Measurements from ENCODE around the gene TTR.

The TTR gene

GRCh38 chr18:31603315-31603714, 11.6 kb downstream of the TTR start:
- H3K4me3 ChIP-seq (ENCODE audit: low read length): no peak overlapping the region
- H3K27ac ChIP-seq (ENCODE audit: low read length): no peak overlapping the region
- H3K36me3 ChIP-seq (ENCODE audit: insufficient read depth, low read depth, low read length): no peaks in the 10 kb centered on the region
- H3K9me3 ChIP-seq (ENCODE audit: insufficient read depth, low read depth, low read length): no peaks in the 10 kb centered on the region
- no peak overlapping the region for H3K9ac ChIP-seq (ENCODE audit: low read depth, low read length)
- H3K4me1 ChIP-seq (ENCODE audit: insufficient read depth, low read length): no peaks in the 10 kb centered on the region
- H3K27me3 ChIP-seq (ENCODE audit: insufficient read depth, low read length): no peaks in the 10 kb centered on the region

DNA sequence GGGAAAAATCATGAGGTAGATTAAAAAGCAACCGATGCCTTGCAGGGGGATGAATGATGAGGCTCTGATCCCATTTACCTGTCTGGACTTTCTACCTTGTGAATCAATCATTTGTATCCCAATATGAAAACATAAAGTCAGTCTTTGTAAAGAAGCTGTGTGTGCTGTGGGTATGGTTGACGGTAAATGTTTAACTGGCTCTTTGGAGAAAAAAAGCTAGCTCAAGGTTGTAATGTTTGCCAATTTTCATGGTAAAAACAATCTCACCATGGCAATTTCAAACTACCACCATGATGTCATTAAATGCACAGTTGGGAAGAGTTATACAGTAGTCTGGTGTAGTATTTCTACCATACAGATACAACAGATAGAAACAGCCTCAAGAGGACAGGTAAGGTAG, 14.6 kb downstream of the TTR start:
- Histone ChIP-seq H3K36me3 (ENCODE audit: insufficient read depth, low read depth, low read length) (no peaks in the 10 kb centered on the region), H3K4me1 (ENCODE audit: insufficient read depth, low read length) (peaks cover 8% of the 10 kb centered on the region; the same call in 1 of the 2 replicates), H3K27me3 (ENCODE audit: insufficient read depth, low read length) (no peaks in the 10 kb centered on the region), H3K9me3 (ENCODE audit: insufficient read depth, low read depth, low read length) (no peaks in the 10 kb centered on the region), H3K27ac (ENCODE audit: low read length) (no peak overlapping the region), H3K9ac (ENCODE audit: low read depth, low read length) (no peak overlapping the region), H3K4me3 (ENCODE audit: low read length) (no peak overlapping the region)

- no peak overlapping the region for H3K9ac ChIP-seq (ENCODE audit: low read depth, low read length)
- no peak overlapping the region for H3K27ac ChIP-seq (ENCODE audit: low read length)
- no peaks in the 10 kb centered on the region for H3K36me3 ChIP-seq (ENCODE audit: insufficient read depth, low read depth, low read length)
- H3K4me3 ChIP-seq (ENCODE audit: low read length): no peak overlapping the region
- peaks cover 11% of the 10 kb centered on the region; the same call in 1 of the 2 replicates for H3K4me1 ChIP-seq (ENCODE audit: insufficient read depth, low read length)
- no peaks in the 10 kb centered on the region for H3K9me3 ChIP-seq (ENCODE audit: insufficient read depth, low read depth, low read length)
- H3K27me3 ChIP-seq (ENCODE audit: insufficient read depth, low read length): no peaks in the 10 kb centered on the region
Measured at GRCh38 chr18:31607384-31607783, 15.7 kb downstream of the TTR start.

DNA sequence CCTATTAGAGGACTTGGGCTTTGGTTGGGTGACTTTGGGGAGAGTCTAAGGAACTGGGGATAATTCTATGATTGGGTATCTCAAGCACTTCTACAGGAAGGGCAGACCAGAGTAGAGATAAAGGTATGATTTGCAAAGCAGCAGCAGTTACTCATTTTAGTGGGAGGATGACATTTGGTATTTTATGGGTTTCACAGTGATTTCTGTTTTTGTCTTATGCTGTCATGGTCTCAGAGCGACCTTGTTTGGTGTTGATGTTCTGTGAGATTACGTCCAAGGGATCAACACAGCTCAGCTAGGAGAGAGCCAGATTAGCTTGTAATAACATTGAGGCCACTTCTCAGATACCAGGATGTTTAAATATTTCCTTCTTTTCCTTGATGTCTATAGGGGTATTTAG, 18.2 kb downstream of the TTR start:
- Histone ChIP-seq H3K4me3 (ENCODE audit: low read length) (no peak overlapping the region), H3K9ac (ENCODE audit: low read depth, low read length) (no peak overlapping the region), H3K4me1 (ENCODE audit: insufficient read depth, low read length) (peaks cover 11% of the 10 kb centered on the region; the same call in 1 of the 2 replicates)

DNA sequence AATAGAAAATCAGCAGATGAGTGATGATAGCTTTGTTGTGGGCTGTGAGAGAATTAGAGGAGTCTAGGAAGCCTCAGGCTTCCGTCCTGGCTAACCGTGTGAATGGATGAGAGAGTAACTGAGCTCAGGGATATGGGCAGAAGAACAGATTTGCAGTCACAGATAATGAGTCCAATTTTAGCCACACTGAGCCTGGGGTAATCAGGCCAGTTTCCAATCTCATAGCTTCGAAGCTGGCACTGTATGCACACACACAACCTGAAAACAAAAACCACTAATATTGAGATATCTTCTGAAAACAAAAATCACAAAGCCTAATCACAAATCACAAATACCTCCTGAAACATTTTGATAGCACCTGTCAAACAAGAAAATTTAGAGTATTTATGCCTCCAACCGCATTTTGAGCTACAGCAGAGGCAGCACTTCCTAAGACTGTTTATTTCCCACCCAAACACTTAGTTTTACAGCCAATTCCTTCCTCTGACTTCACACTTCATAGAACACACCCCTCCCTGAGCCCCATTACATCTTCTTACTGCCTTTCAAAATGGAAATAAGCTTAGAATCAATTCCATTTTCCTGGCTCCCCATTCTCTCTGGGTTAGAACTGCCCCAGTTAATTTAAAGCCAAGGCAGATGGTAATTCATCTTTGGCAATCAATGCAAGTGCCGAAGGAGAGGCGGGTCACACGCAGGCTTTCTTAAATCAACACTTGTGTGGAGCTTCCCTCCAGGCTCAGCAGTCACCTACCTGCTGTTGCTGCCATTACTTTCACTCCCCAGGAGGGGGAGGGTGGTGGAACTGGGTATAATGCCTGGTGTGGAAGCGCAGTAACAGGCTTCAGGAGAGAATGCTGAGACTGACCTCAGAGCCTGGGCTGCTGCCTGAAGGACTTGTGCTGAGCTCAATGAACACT, 18.9 kb downstream of the TTR start:
- no peak overlapping the region for H3K27ac ChIP-seq (ENCODE audit: low read length)
- H3K4me1 ChIP-seq (ENCODE audit: insufficient read depth, low read length): peaks cover 11% of the 10 kb centered on the region; the same call in 1 of the 2 replicates
- H3K9ac ChIP-seq (ENCODE audit: low read depth, low read length): 0 out of 2 replicates have a peak overlapping the region, but pooled peaks have one; percentile 7
- no peaks in the 10 kb centered on the region for H3K9me3 ChIP-seq (ENCODE audit: insufficient read depth, low read depth, low read length)
- H3K36me3 ChIP-seq (ENCODE audit: insufficient read depth, low read depth, low read length): no peaks in the 10 kb centered on the region
- H3K27me3 ChIP-seq (ENCODE audit: insufficient read depth, low read length): no peaks in the 10 kb centered on the region
- no peak overlapping the region for H3K4me3 ChIP-seq (ENCODE audit: low read length)

More for the DNA sequence above, 18.2 kb downstream of the TTR start:
- Histone ChIP-seq H3K36me3 (ENCODE audit: insufficient read depth, low read depth, low read length) (no peaks in the 10 kb centered on the region), H3K9me3 (ENCODE audit: insufficient read depth, low read depth, low read length) (no peaks in the 10 kb centered on the region), H3K27me3 (ENCODE audit: insufficient read depth, low read length) (no peaks in the 10 kb centered on the region), H3K27ac (ENCODE audit: low read length) (no peak overlapping the region)

GRCh38 chr18:31611511-31611910, 19.8 kb downstream of the TTR start:
- Histone ChIP-seq H3K36me3 (ENCODE audit: insufficient read depth, low read depth, low read length) (no peaks in the 10 kb centered on the region), H3K9ac (ENCODE audit: low read depth, low read length) (no peak overlapping the region), H3K27ac (ENCODE audit: low read length) (no peak overlapping the region), H3K9me3 (ENCODE audit: insufficient read depth, low read depth, low read length) (no peaks in the 10 kb centered on the region), H3K27me3 (ENCODE audit: insufficient read depth, low read length) (no peaks in the 10 kb centered on the region), H3K4me1 (ENCODE audit: insufficient read depth, low read length) (peaks cover 11% of the 10 kb centered on the region; the same call in 1 of the 2 replicates), H3K4me3 (ENCODE audit: low read length) (no peak overlapping the region)

GRCh38 chr18:31612124-31612523, 20.4 kb downstream of the TTR start:
- Histone ChIP-seq H3K27ac (ENCODE audit: low read length) (no peak overlapping the region), H3K36me3 (ENCODE audit: insufficient read depth, low read depth, low read length) (no peaks in the 10 kb centered on the region), H3K4me3 (ENCODE audit: low read length) (no peak overlapping the region), H3K27me3 (ENCODE audit: insufficient read depth, low read length) (no peaks in the 10 kb centered on the region), H3K4me1 (ENCODE audit: insufficient read depth, low read length) (peaks cover 11% of the 10 kb centered on the region; the same call in 1 of the 2 replicates), H3K9ac (ENCODE audit: low read depth, low read length) (no peak overlapping the region), H3K9me3 (ENCODE audit: insufficient read depth, low read depth, low read length) (no peaks in the 10 kb centered on the region)

- H3K36me3 ChIP-seq (ENCODE audit: insufficient read depth, low read depth, low read length): no peaks in the 10 kb centered on the region
- H3K27me3 ChIP-seq (ENCODE audit: insufficient read depth, low read length): no peaks in the 10 kb centered on the region
- no peak overlapping the region for H3K27ac ChIP-seq (ENCODE audit: low read length)
Measured at GRCh38 chr18:31614044-31614443, 22.4 kb downstream of the TTR start.

GRCh38 chr18:31616586-31616985, 24.9 kb downstream of the TTR start:
- H3K27me3 ChIP-seq (ENCODE audit: insufficient read depth, low read length): no peaks in the 10 kb centered on the region
- no peak overlapping the region for H3K4me3 ChIP-seq (ENCODE audit: low read length)
- H3K36me3 ChIP-seq (ENCODE audit: insufficient read depth, low read depth, low read length): no peaks in the 10 kb centered on the region
- no peaks in the 10 kb centered on the region; the same call in 1 of the 2 replicates for H3K4me1 ChIP-seq (ENCODE audit: insufficient read depth, low read length)
- no peak overlapping the region for H3K27ac ChIP-seq (ENCODE audit: low read length)
- no peak overlapping the region for H3K9ac ChIP-seq (ENCODE audit: low read depth, low read length)
- H3K9me3 ChIP-seq (ENCODE audit: insufficient read depth, low read depth, low read length): no peaks in the 10 kb centered on the region

More at GRCh38 chr18:31614044-31614443, 22.4 kb downstream of the TTR start:
- no peak overlapping the region for H3K9ac ChIP-seq (ENCODE audit: low read depth, low read length)
- peaks cover 11% of the 10 kb centered on the region; the same call in 1 of the 2 replicates for H3K4me1 ChIP-seq (ENCODE audit: insufficient read depth, low read length)
- no peaks in the 10 kb centered on the region for H3K9me3 ChIP-seq (ENCODE audit: insufficient read depth, low read depth, low read length)
- no peak overlapping the region for H3K4me3 ChIP-seq (ENCODE audit: low read length)

- H3K27ac ChIP-seq (ENCODE audit: low read length): no peak overlapping the region
- no peaks in the 10 kb centered on the region for H3K9me3 ChIP-seq (ENCODE audit: insufficient read depth, low read depth, low read length)
- H3K9ac ChIP-seq (ENCODE audit: low read depth, low read length): no peak overlapping the region
- no peak overlapping the region for H3K4me3 ChIP-seq (ENCODE audit: low read length)
- H3K27me3 ChIP-seq (ENCODE audit: insufficient read depth, low read length): no peaks in the 10 kb centered on the region
- no peaks in the 10 kb centered on the region for H3K36me3 ChIP-seq (ENCODE audit: insufficient read depth, low read depth, low read length)
- no peaks in the 10 kb centered on the region; the same call in 1 of the 2 replicates for H3K4me1 ChIP-seq (ENCODE audit: insufficient read depth, low read length)
Measured at GRCh38 chr18:31617031-31617717, 25.5 kb downstream of the TTR start.

DNA sequence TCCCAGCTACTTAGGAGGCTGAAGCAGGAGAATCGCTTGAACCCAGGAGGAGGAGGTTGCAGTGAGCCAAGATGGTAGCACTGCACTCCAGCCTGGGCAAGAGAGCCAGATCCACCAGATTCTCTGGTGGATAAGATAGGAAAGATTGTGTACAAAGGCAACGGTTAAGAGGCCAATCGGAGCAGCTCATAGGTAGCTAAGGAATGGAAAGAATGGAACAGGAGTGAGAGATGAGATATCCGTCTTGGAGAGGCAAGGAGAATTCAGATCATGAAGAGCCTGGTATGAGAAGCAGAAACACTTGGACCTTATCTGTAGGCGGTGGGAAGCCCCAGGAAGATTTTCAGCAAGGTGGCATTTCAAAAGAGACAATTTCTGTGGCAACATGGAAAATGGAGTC, 27.1 kb downstream of the TTR start:
- no peak overlapping the region for H3K4me3 ChIP-seq (ENCODE audit: low read length)
- no peak overlapping the region for H3K27ac ChIP-seq (ENCODE audit: low read length)

More for the DNA sequence above, 27.1 kb downstream of the TTR start:
- Histone ChIP-seq H3K4me1 (ENCODE audit: insufficient read depth, low read length) (no peaks in the 10 kb centered on the region; the same call in 1 of the 2 replicates), H3K27me3 (ENCODE audit: insufficient read depth, low read length) (no peaks in the 10 kb centered on the region), H3K36me3 (ENCODE audit: insufficient read depth, low read depth, low read length) (no peaks in the 10 kb centered on the region), H3K9me3 (ENCODE audit: insufficient read depth, low read depth, low read length) (no peaks in the 10 kb centered on the region), H3K9ac (ENCODE audit: low read depth, low read length) (no peak overlapping the region)

Measured in iPS-20b (cell line).